ENCODE data around the gene FGGY. TPM values are rescaled to one million over a fixed set of nuclear protein-coding genes. Genes with fewer than 3 reads are reported as not detected.

FGGY gene
- total RNA-seq, 1 experiment from 2014 or later, result 12.0 TPM

GRCh38 chr1:59268406-59268805 lies 28.5 kb upstream of the FGGY start (continued):
- TF ChIP-seq FOXJ3 (CRISPR knock-in tag; IDR thresholded peaks at IDR 0.05; ENCODE audit: borderline replicate concordance), result no peak

GRCh38 chr1:59271561-59272260 lies 25.2 kb upstream of the FGGY start:
- no peak overlapping the region for H3K27ac Mint-ChIP-seq
- no peak overlapping the region for H3K4me3 Mint-ChIP-seq
- no peaks in the 10 kb centered on the region for H3K4me1 Mint-ChIP-seq
- ChIA-PET POLR2A (no interaction called here), CTCF (no interaction called here)
- DNase-seq (ENCODE audit: low spot score), result no peak
- H3K9me3 Mint-ChIP-seq, result peaks cover 19% of the 10 kb centered on the region
- TF ChIP-seq, protein P1, sequence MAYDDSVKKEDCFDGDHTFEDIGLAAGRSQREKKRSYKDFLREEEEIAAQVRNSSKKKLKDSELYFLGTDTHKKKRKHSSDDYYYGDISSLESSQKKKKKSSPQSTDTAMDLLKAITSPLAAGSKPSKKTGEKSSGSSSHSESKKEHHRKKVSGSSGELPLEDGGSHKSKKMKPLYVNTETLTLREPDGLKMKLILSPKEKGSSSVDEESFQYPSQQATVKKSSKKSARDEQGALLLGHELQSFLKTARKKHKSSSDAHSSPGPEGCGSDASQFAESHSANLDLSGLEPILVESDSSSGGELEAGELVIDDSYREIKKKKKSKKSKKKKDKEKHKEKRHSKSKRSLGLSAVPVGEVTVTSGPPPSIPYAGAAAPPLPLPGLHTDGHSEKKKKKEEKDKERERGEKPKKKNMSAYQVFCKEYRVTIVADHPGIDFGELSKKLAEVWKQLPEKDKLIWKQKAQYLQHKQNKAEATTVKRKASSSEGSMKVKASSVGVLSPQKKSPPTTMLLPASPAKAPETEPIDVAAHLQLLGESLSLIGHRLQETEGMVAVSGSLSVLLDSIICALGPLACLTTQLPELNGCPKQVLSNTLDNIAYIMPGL (CRISPR knock-in tag; IDR thresholded peaks at IDR 0.05), result no peak
- TF ChIP-seq, protein P2, sequence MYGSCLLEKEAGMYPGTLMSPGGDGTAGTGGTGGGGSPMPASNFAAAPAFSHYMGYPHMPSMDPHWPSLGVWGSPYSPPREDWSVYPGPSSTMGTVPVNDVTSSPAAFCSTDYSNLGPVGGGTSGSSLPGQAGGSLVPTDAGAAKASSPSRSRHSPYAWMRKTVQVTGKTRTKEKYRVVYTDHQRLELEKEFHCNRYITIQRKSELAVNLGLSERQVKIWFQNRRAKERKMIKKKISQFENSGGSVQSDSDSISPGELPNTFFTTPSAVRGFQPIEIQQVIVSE (CRISPR knock-in tag; IDR thresholded peaks at IDR 0.05; ENCODE audit: borderline replicate concordance), result no peak
- TF ChIP-seq, protein P3, sequence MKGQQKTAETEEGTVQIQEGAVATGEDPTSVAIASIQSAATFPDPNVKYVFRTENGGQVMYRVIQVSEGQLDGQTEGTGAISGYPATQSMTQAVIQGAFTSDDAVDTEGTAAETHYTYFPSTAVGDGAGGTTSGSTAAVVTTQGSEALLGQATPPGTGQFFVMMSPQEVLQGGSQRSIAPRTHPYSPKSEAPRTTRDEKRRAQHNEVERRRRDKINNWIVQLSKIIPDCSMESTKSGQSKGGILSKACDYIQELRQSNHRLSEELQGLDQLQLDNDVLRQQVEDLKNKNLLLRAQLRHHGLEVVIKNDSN (CRISPR knock-in tag; IDR thresholded peaks at IDR 0.05), result no peak
- TF ChIP-seq, protein P4, sequence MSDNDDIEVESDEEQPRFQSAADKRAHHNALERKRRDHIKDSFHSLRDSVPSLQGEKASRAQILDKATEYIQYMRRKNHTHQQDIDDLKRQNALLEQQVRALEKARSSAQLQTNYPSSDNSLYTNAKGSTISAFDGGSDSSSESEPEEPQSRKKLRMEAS (CRISPR knock-in tag; IDR thresholded peaks at IDR 0.05), result no peak
- TF ChIP-seq RORB (CRISPR knock-in tag; IDR thresholded peaks at IDR 0.05) (no peak), ZBTB43 (CRISPR knock-in tag; IDR thresholded peaks at IDR 0.05) (no peak), CREM (CRISPR knock-in tag; IDR thresholded peaks at IDR 0.05) (no peak), ATF3 (CRISPR knock-in tag; conservative IDR thresholded peaks at IDR 0.05) (no peak), ZNF396 (CRISPR knock-in tag; IDR thresholded peaks at IDR 0.05; ENCODE audit: borderline replicate concordance) (no peak), ETV6 (CRISPR knock-in tag; IDR thresholded peaks at IDR 0.05) (no peak), ZBTB21 (CRISPR knock-in tag; IDR thresholded peaks at IDR 0.05; ENCODE audit: borderline replicate concordance) (no peak), NFATC4 (CRISPR knock-in tag; IDR thresholded peaks at IDR 0.05) (no peak), FOXK1 (CRISPR knock-in tag; IDR thresholded peaks at IDR 0.05) (no peak), ZNF317 (CRISPR knock-in tag; IDR thresholded peaks at IDR 0.05; ENCODE audit: borderline replicate concordance, low read depth) (no peak), MXD4 (CRISPR knock-in tag; IDR thresholded peaks at IDR 0.05; ENCODE audit: borderline replicate concordance) (no peak), KAT7 (CRISPR knock-in tag; IDR thresholded peaks at IDR 0.05; ENCODE audit: borderline replicate concordance) (no peak), PRRX2 (CRISPR knock-in tag; IDR thresholded peaks at IDR 0.05) (no peak)
- TF ChIP-seq, protein P5, sequence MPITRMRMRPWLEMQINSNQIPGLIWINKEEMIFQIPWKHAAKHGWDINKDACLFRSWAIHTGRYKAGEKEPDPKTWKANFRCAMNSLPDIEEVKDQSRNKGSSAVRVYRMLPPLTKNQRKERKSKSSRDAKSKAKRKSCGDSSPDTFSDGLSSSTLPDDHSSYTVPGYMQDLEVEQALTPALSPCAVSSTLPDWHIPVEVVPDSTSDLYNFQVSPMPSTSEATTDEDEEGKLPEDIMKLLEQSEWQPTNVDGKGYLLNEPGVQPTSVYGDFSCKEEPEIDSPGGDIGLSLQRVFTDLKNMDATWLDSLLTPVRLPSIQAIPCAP (CRISPR knock-in tag; IDR thresholded peaks at IDR 0.05), result no peak
- TF ChIP-seq, protein P6, sequence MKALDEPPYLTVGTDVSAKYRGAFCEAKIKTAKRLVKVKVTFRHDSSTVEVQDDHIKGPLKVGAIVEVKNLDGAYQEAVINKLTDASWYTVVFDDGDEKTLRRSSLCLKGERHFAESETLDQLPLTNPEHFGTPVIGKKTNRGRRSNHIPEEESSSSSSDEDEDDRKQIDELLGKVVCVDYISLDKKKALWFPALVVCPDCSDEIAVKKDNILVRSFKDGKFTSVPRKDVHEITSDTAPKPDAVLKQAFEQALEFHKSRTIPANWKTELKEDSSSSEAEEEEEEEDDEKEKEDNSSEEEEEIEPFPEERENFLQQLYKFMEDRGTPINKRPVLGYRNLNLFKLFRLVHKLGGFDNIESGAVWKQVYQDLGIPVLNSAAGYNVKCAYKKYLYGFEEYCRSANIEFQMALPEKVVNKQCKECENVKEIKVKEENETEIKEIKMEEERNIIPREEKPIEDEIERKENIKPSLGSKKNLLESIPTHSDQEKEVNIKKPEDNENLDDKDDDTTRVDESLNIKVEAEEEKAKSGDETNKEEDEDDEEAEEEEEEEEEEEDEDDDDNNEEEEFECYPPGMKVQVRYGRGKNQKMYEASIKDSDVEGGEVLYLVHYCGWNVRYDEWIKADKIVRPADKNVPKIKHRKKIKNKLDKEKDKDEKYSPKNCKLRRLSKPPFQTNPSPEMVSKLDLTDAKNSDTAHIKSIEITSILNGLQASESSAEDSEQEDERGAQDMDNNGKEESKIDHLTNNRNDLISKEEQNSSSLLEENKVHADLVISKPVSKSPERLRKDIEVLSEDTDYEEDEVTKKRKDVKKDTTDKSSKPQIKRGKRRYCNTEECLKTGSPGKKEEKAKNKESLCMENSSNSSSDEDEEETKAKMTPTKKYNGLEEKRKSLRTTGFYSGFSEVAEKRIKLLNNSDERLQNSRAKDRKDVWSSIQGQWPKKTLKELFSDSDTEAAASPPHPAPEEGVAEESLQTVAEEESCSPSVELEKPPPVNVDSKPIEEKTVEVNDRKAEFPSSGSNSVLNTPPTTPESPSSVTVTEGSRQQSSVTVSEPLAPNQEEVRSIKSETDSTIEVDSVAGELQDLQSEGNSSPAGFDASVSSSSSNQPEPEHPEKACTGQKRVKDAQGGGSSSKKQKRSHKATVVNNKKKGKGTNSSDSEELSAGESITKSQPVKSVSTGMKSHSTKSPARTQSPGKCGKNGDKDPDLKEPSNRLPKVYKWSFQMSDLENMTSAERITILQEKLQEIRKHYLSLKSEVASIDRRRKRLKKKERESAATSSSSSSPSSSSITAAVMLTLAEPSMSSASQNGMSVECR (CRISPR knock-in tag; IDR thresholded peaks at IDR 0.05; ENCODE audit: borderline replicate concordance), result no peak
- no peak for ATAC-seq
- H3K27me3 Mint-ChIP-seq (ENCODE audit: low read depth), result no peaks in the 10 kb centered on the region
- no peaks in the 10 kb centered on the region for H3K36me3 Mint-ChIP-seq

All from WTC11 (cell line).